HepG2 (cell line): ENCODE results near the gene TMEM74B. TPM values are rescaled to one million over a fixed set of nuclear protein-coding genes. Genes with fewer than 3 reads are reported as not detected.

ENCODE experiments used
- ADNP ChIP-seq: sonication (generic); formaldehyde crosslinking; IDR thresholded peaks from 2 replicates; pipeline ENCODE4 v1.4.0; 2020; ENCODE audit warnings: missing genetic modification reagents
- BHLHE40 ChIP-seq: IDR thresholded peaks from 2 replicates; pipeline ENCODE4 v1.6.1; 2011; ENCODE audit warnings: low read length, improper control_type of control experiment
- CBX5 ChIP-seq: sonication (generic); formaldehyde crosslinking; IDR thresholded peaks from 2 replicates; pipeline ENCODE4 v1.4.0; 2020; ENCODE audit warnings: missing genetic modification reagents, borderline replicate concordance
- CEBPG ChIP-seq: IDR thresholded peaks from 2 replicates; pipeline ENCODE4 v1.6.1; 2016
- E2F1 ChIP-seq: sonication (generic); formaldehyde crosslinking; IDR thresholded peaks from 2 replicates; pipeline ENCODE4 v1.5.0; 2020; ENCODE audit warnings: missing genetic modification reagents
- HMG20B ChIP-seq: conservative IDR thresholded peaks from 2 replicates; pipeline ENCODE4 v1.6.1; 2016; ENCODE audit warnings: missing genetic modification reagents, missing compliant biosample characterization
- LCORL ChIP-seq, 2 experiments: fragments of 450-650 bp in 1 of 2; sonication (generic) in 1 of 2; formaldehyde crosslinking in 1 of 2; IDR thresholded peaks; 2 replicates each; pipeline versions ENCODE4 v1.5.0 to v1.6.1; 2017 to 2020; ENCODE audit warnings: antibody characterized with exemption in 1 of 2, missing genetic modification reagents in 1 of 2
- NFIC ChIP-seq: IDR thresholded peaks from 2 replicates; pipeline ENCODE4 v1.6.1; 2012; ENCODE audit warnings: mild to moderate bottlenecking, low read length, inconsistent platforms
- NR2F6 ChIP-seq, 2 experiments: IDR thresholded peaks; 2 replicates each; pipeline ENCODE4 v1.6.1; 2016; ENCODE audit warnings: antibody characterized with exemption in 1 of 2, mild to moderate bottlenecking in 1 of 2
- NRL ChIP-seq: sonication (generic); formaldehyde crosslinking; IDR thresholded peaks from 2 replicates; pipeline ENCODE4 v1.5.0; 2020; ENCODE audit warnings: missing genetic modification reagents, mild to moderate bottlenecking, moderate library complexity, borderline replicate concordance
- SIX4 ChIP-seq: sonication (generic); formaldehyde crosslinking; IDR thresholded peaks from 2 replicates; pipeline ENCODE4 v1.4.0; 2020; ENCODE audit warnings: missing genetic modification reagents
- SKI ChIP-seq: fragments of 450-650 bp; IDR thresholded peaks from one replicate; pipeline ENCODE4 v1.6.1; 2018; ENCODE audit warnings: mild to moderate bottlenecking; ENCODE audit not compliant: partially characterized antibody
- SOX13 ChIP-seq, 3 experiments: fragments of 450-650 bp in 1 of 3; sonication (generic) in 1 of 3; formaldehyde crosslinking in 1 of 3; IDR thresholded peaks in 2 of 3; conservative IDR thresholded peaks in 1 of 3; 2 replicates each; pipeline versions ENCODE4 v1.5.0 to v1.6.1; 2016 to 2020; ENCODE audit warnings: antibody characterized with exemption in 1 of 3, mild to moderate bottlenecking in 1 of 3, missing compliant biosample characterization in 1 of 3, missing genetic modification reagents in 1 of 3, moderate library complexity in 1 of 3
- ZBTB4 ChIP-seq: sonication (generic); formaldehyde crosslinking; IDR thresholded peaks from 2 replicates; pipeline ENCODE4 v1.4.0; 2020; ENCODE audit warnings: missing genetic modification reagents, mild to moderate bottlenecking, borderline replicate concordance
- ZNF720 ChIP-seq: sonication (generic); formaldehyde crosslinking; IDR thresholded peaks from 2 replicates; pipeline ENCODE4 v1.4.0; 2020; ENCODE audit warnings: missing genetic modification reagents
- ZSCAN20 ChIP-seq: sonication (generic); formaldehyde crosslinking; IDR thresholded peaks from 2 replicates; pipeline ENCODE4 v1.4.0; 2020; ENCODE audit warnings: missing genetic modification reagents, mild to moderate bottlenecking, borderline replicate concordance
- polyA plus RNA-seq, 8 experiments: library from polyadenylated mRNA; depleted of rRNA in 3 of 8; stranded (reverse) in 7 of 8; unstranded in 1 of 8; fragments of >200 nt; fragmentation: Illumina TruSeq in 4 of 8; extraction: Trizol in 4 of 8; gene quantifications; 2 replicates each; pipeline versions ENCODE4 v1.2.1 to v1.2.3, GENCODE V29; 2011 to 2016; ENCODE audit warnings: low read depth in 4 of 8, missing spikeins in 1 of 8, mixed read lengths in 1 of 8; ENCODE audit not compliant: insufficient read depth in 1 of 8
- total RNA-seq, 5 experiments: library from RNA; depleted of rRNA; stranded (reverse); fragments of >200 nt; fragmentation: Illumina TruSeq; extraction: Trizol; gene quantifications; 2 replicates each; pipeline ENCODE4 v1.2.3, GENCODE V29; 2016; ENCODE audit warnings: low read depth in 1 of 5
- TF ChIP-seq, protein P1 (sequence below): sonication (generic); formaldehyde crosslinking; IDR thresholded peaks from 2 replicates; pipeline ENCODE4 v1.4.0; 2020; ENCODE audit warnings: missing genetic modification reagents, mild to moderate bottlenecking, borderline replicate concordance

TMEM74B gene
- total and polyA plus RNA-seq, 2 of the 13 experiments (the other 11 are each of a cell fraction or from before 2014, with no cell fraction given), result 4.7 to 18.4 TPM

- TF ChIP-seq ADNP (CRISPR knock-in tag) (no peak), E2F1 (CRISPR knock-in tag) (no peak), SKI (peak; percentile 27), NR2F6 (IDR thresholded peaks at IDR 0.05) (peak; percentile 87), NR2F6 (CRISPR knock-in tag; IDR thresholded peaks at IDR 0.05) (peak; percentile 89), NRL (CRISPR knock-in tag) (no peak), BHLHE40 (no peak), ZBTB4 (CRISPR knock-in tag) (no peak), SOX13 (IDR thresholded peaks at IDR 0.05) (no peak), SOX13 (CRISPR knock-in tag; conservative IDR thresholded peaks at IDR 0.05 in 1 of 2, IDR thresholded peaks at IDR 0.05 in 1 of 2) (peak in 1 of 2 experiments; percentile 53; a peak in 1 of 4 replicates), SIX4 (0 out of 2 replicates have a peak, but pooled peaks have one; percentile 49), NFIC (no peak), ZNF720 (CRISPR knock-in tag) (0 out of 2 replicates have a peak, but pooled peaks have one; percentile 58), CBX5 (CRISPR knock-in tag) (0 out of 2 replicates have a peak, but pooled peaks have one; percentile 59), ZSCAN20 (no peak), HMG20B (CRISPR knock-in tag) (0 out of 2 replicates have a peak, but pooled peaks have one; percentile 19), CEBPG (CRISPR knock-in tag) (peak; percentile 68), LCORL (IDR thresholded peaks at IDR 0.05) (no peak), LCORL (CRISPR knock-in tag; IDR thresholded peaks at IDR 0.05) (0 out of 2 replicates have a peak, but pooled peaks have one; percentile 34)
- TF ChIP-seq, protein P1, sequence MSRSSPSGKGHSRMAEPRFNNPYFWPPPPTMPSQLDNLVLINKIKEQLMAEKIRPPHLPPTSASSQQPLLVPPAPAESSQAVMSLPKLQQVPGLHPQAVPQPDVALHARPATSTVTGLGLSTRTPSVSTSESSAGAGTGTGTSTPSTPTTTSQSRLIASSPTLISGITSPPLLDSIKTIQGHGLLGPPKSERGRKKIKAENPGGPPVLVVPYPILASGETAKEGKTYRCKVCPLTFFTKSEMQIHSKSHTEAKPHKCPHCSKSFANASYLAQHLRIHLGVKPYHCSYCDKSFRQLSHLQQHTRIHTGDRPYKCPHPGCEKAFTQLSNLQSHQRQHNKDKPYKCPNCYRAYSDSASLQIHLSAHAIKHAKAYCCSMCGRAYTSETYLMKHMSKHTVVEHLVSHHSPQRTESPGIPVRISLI (CRISPR knock-in tag), result no peak
Observed at GRCh38 chr20:1187605-1188171, 2.9 kb upstream of the TMEM74B start (continued).
